Subcutaneous adipose tissue (tissue), 4 donors: ENCODE data around the gene XCL2. TPM values are rescaled to one million over a fixed set of nuclear protein-coding genes. Genes with fewer than 3 reads are reported as not detected.

Source experiments
- CTCF ChIP-seq: fragments of 450-650 bp; IDR thresholded peaks from one replicate; pipeline ENCODE4 v1.5.1; 2016; ENCODE audit warnings: low read depth, mild to moderate bottlenecking, control low read depth, antibody characterized with exemption, moderate library complexity
- total RNA-seq, 4 donors: library from RNA; depleted of rRNA; stranded (reverse); fragments of >200 nt; gene quantifications; one replicate each; pipeline ENCODE4 v1.1.0, GENCODE V29; 2016

The XCL2 gene
- total RNA-seq, 4 donors from 2014 or later = 4.1 TPM; not detected in 3

GRCh38 chr1:168504064-168504837 is 39.5 kb downstream of the XCL2 start:
- TF ChIP-seq CTCF = no peak

GRCh38 chr1:168499688-168500049 is 44.1 kb downstream of the XCL2 start:
- no peak for TF ChIP-seq CTCF

GRCh38 chr1:168498956-168499687 is 44.7 kb downstream of the XCL2 start:
- TF ChIP-seq CTCF = no peak

GRCh38 chr1:168498159-168498631 is 45.6 kb downstream of the XCL2 start:
- TF ChIP-seq CTCF = no peak

- no peak for TF ChIP-seq CTCF
Measured at GRCh38 chr1:168497376-168497950, 46.3 kb downstream of the XCL2 start.

GRCh38 chr1:168491527-168492164 is 52.2 kb downstream of the XCL2 start:
- no peak for TF ChIP-seq CTCF

Other genes starting within 250 kb of the XCL2 start
- gene XCL1, start 32.6 kb upstream of the XCL2 start, total RNA-seq = under 1 TPM in 1 of 4 donors, not detected in 3; 0.68 TPM
- 100 to 1,000 TPM; 131 to 725 (median 412) TPM for gene DPT, start 185.2 kb upstream of the XCL2 start, total RNA-seq